ENCODE results near the gene SORCS2. TPM values are rescaled to one million over a fixed set of nuclear protein-coding genes. Genes with fewer than 3 reads are reported as not detected.
A peak's percentile ranks its signal among the peaks of the same experiment; 100 is the strongest.

SORCS2 gene
- total RNA-seq, 1 experiment from 2014 or later = 0.06 TPM

DNA sequence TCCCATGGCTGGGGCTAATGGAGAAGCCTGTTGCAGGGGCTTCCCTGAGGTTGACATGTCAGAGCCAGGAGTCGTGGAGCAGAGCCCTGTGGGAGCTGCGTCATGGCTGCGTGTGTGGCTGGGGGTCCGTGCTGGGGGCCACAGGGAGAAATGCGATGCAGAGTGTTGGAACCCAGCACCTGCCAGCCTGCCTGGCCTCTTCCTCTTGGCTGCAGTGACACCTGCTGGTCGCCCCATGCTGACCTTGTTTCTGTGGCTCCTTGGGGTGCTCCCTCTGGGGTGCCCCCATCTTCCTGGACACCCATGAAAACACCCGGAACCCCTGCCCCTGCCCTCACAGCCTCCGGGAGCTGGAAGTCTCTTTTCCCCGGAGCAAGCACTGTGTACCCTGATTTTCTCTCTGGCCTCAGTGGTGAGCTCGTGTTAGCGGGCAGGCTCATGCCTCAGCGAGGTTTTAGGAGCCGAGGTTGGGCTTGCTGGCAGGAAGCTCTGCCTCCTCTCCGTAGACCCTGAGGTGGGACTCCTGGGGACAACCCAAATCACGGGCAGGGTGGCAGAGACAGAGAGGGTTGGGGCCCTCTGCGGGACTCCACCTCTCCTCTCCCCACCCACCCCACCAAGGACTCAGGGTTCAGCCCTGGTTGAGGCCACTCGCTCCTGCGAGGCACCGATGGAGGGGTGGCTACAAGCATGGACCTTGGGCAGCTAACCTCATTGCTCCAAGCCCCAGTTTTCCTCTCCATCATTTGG is 103.7 kb downstream of the SORCS2 start:
- Histone ChIP-seq H3K36me3 (ENCODE audit: insufficient read depth, low read length, poor library complexity, severe bottlenecking) (no peaks in the 10 kb centered on the region), H3K4me3 (ENCODE audit: low read depth, low read length, poor library complexity, severe bottlenecking) (no peak overlapping the region), H3K4me1 (ENCODE audit: insufficient read depth, low read length, poor library complexity, severe bottlenecking) (no peaks in the 10 kb centered on the region), H3K9me3 (ENCODE audit: low read depth, low read length, poor library complexity, severe bottlenecking) (no peaks in the 10 kb centered on the region), H3K27ac (ENCODE audit: low read depth, low read length, poor library complexity, severe bottlenecking) (no peak overlapping the region), H3K27me3 (replicated peaks; ENCODE audit: insufficient read depth, low read depth, low read length, poor library complexity) (no peaks in the 10 kb centered on the region)
- peak; percentile 22 for DNase-seq (ENCODE audit: low spot score)
- CTCF ChIA-PET = no interaction called here
- intact Hi-C loops (cut with micrococcal nuclease; ENCODE audit: unreplicated experiment) = loop anchor here (2.0 kb wide), 1 partner anchor 103 kb away; the partner anchor contains the start of gene SORCS2
- BruUV-seq (replicated peaks) = no TSS peak
- POLR2A ChIA-PET (ENCODE audit: low non-redundant PET) = no interaction called here
- TF ChIP-seq EZH2 (IDR thresholded peaks at IDR 0.05; ENCODE audit: borderline replicate concordance, low read depth, low read length, poor library complexity, severe bottlenecking) = no peak
- TF ChIP-seq, protein P1, sequence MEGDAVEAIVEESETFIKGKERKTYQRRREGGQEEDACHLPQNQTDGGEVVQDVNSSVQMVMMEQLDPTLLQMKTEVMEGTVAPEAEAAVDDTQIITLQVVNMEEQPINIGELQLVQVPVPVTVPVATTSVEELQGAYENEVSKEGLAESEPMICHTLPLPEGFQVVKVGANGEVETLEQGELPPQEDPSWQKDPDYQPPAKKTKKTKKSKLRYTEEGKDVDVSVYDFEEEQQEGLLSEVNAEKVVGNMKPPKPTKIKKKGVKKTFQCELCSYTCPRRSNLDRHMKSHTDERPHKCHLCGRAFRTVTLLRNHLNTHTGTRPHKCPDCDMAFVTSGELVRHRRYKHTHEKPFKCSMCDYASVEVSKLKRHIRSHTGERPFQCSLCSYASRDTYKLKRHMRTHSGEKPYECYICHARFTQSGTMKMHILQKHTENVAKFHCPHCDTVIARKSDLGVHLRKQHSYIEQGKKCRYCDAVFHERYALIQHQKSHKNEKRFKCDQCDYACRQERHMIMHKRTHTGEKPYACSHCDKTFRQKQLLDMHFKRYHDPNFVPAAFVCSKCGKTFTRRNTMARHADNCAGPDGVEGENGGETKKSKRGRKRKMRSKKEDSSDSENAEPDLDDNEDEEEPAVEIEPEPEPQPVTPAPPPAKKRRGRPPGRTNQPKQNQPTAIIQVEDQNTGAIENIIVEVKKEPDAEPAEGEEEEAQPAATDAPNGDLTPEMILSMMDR (conservative IDR thresholded peaks at IDR 0.05; ENCODE audit: low read depth, low read length) = peak; percentile 51

DNA sequence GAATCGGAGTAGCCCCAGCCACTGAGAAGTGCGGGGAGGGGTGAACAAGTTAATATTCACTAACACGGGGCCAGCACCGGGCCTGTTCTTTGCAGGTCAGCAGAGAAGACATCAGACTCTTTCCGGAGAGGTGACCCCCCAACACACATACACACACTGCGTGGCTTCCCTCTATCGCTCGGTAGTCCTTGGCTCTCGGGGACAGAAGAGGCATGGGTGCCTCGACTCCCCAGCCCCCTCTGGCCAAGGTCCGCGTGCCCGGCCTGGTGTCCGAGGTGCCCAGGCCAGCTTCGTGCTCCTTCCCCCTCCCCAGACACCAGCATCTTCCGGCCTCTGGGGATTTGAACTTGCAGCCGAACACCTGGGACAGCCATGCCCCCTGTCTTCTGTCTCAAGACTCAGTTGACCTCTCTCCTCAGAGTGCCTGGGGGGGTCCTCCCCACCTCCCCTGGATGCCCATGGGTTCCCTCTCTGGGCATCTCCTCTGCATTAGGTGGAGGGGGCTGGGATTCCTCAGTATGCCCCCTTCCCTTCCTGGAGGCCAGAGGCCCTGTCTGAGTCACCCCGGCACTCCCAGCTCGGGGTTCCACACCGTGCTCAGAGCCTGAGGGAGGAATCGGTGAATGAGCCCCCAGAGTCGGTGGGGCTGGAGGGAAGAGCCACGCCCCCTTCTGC is 104.5 kb downstream of the SORCS2 start:
- no peaks in the 10 kb centered on the region for H3K9me3 ChIP-seq (ENCODE audit: low read depth, low read length, poor library complexity, severe bottlenecking)
- H3K36me3 ChIP-seq (ENCODE audit: insufficient read depth, low read length, poor library complexity, severe bottlenecking) = no peaks in the 10 kb centered on the region
- CTCF ChIA-PET = no interaction called here
- intact Hi-C loops (cut with micrococcal nuclease; ENCODE audit: unreplicated experiment) = loop anchor here (2.0 kb wide), 1 partner anchor 104 kb away; the partner anchor contains the start of gene SORCS2
- BruUV-seq (replicated peaks) = no TSS peak
- DNase-seq (ENCODE audit: low spot score) = no peak
- no peak overlapping the region for H3K4me3 ChIP-seq (ENCODE audit: low read depth, low read length, poor library complexity, severe bottlenecking)
- H3K4me1 ChIP-seq (ENCODE audit: insufficient read depth, low read length, poor library complexity, severe bottlenecking) = no peaks in the 10 kb centered on the region
- no peaks in the 10 kb centered on the region for H3K27me3 ChIP-seq (replicated peaks; ENCODE audit: insufficient read depth, low read depth, low read length, poor library complexity)
- POLR2A ChIA-PET (ENCODE audit: low non-redundant PET) = no interaction called here
- no peak for TF ChIP-seq EZH2 (IDR thresholded peaks at IDR 0.05; ENCODE audit: borderline replicate concordance, low read depth, low read length, poor library complexity, severe bottlenecking)
- TF ChIP-seq, protein P1 (conservative IDR thresholded peaks at IDR 0.05; ENCODE audit: low read depth, low read length) = no peak
- no peak overlapping the region for H3K27ac ChIP-seq (ENCODE audit: low read depth, low read length, poor library complexity, severe bottlenecking)

DNA sequence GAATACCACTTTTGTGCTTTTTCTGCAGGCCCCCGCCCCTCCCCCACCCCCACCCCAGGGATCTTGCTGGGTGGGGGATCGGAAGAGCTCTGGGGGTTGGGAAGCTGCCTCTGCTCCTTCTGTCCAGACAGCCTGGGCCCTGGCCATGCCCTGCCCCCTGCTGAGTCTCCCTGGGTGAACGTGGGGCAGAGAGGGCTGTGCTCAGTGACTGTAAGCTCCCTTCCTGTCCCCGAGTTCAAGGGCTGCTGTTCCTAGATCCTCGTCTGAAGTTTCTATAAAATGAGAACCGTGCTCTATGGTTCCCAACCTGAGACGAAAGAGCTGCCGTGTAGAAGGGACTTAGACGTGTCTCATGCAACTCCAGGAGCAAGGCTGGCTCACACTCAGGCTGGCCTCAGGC is 105.0 kb downstream of the SORCS2 start:
- no peak overlapping the region for H3K27ac ChIP-seq (ENCODE audit: low read depth, low read length, poor library complexity, severe bottlenecking)
- intact Hi-C loops (cut with micrococcal nuclease; ENCODE audit: unreplicated experiment) = loop anchor here (2.0 kb wide), 1 partner anchor 105 kb away; the partner anchor contains the start of gene SORCS2
- H3K27me3 ChIP-seq (replicated peaks; ENCODE audit: insufficient read depth, low read depth, low read length, poor library complexity) = no peaks in the 10 kb centered on the region
- TF ChIP-seq, protein P1 (conservative IDR thresholded peaks at IDR 0.05; ENCODE audit: low read depth, low read length) = no peak
- H3K4me1 ChIP-seq (ENCODE audit: insufficient read depth, low read length, poor library complexity, severe bottlenecking) = no peaks in the 10 kb centered on the region
- H3K9me3 ChIP-seq (ENCODE audit: low read depth, low read length, poor library complexity, severe bottlenecking) = no peaks in the 10 kb centered on the region
- BruUV-seq (replicated peaks) = no TSS peak
- DNase-seq (ENCODE audit: low spot score) = no peak
- H3K4me3 ChIP-seq (ENCODE audit: low read depth, low read length, poor library complexity, severe bottlenecking) = no peak overlapping the region
- ChIA-PET POLR2A (ENCODE audit: low non-redundant PET) (interaction anchor here (0.6 kb wide), 1 partner anchor 73 kb away, joined by 3 read pairs; no protein-coding TSS in a partner anchor), CTCF (no interaction called here)
- no peaks in the 10 kb centered on the region for H3K36me3 ChIP-seq (ENCODE audit: insufficient read depth, low read length, poor library complexity, severe bottlenecking)

All from A673 (cell line).